OCI-LY1 (cell line): ENCODE data around the gene EXOC6B.

Experiments used
- H2AFZ ChIP-seq: fragments of 200-600 bp; sonication (generic), shearing (Covaris generic); 2 replicates; pipeline ENCODE4 v1.6.0; 2014; ENCODE audit warnings: antibody characterized with exemption, mild to moderate bottlenecking, low read length
- H3F3A ChIP-seq: fragments of 200-600 bp; sonication (generic), shearing (Covaris generic); 2 replicates; pipeline ENCODE4 v1.6.0; 2014; ENCODE audit warnings: mild to moderate bottlenecking, antibody characterized with exemption, low read length, moderate library complexity; ENCODE audit not compliant: insufficient read depth
- H3K27ac ChIP-seq: fragments of 200-600 bp; sonication (generic); 2 replicates; pipeline ENCODE4 v1.5.1; 2014; ENCODE audit warnings: low read length, mixed run types, mild to moderate bottlenecking, low read depth; ENCODE audit not compliant: poor library complexity, severe bottlenecking
- H3K27me3 ChIP-seq: fragments of 200-600 bp; sonication (generic); 2 replicates; pipeline ENCODE4 v1.6.0; 2014; ENCODE audit warnings: antibody characterized with exemption, mild to moderate bottlenecking, low read length, moderate library complexity; ENCODE audit not compliant: insufficient read depth
- H3K36me3 ChIP-seq: fragments of 200-600 bp; sonication (generic); 2 replicates; pipeline ENCODE4 v1.6.1; 2014; ENCODE audit warnings: mild to moderate bottlenecking, antibody characterized with exemption, low read length, moderate library complexity, mixed read lengths; ENCODE audit not compliant: insufficient read depth
- H3K4me1 ChIP-seq: fragments of 200-600 bp; sonication (generic); 2 replicates; pipeline ENCODE4 v1.5.1; 2014; ENCODE audit warnings: mild to moderate bottlenecking, low read length, moderate library complexity; ENCODE audit not compliant: insufficient read depth, severe bottlenecking
- H3K4me2 ChIP-seq: fragments of 200-600 bp; sonication (generic), shearing (Covaris generic); 2 replicates; pipeline ENCODE4 v1.6.1; 2014; ENCODE audit warnings: low read length
- H3K4me3 ChIP-seq: fragments of 200-600 bp; sonication (generic); 2 replicates; pipeline ENCODE4 v1.5.1; 2014; ENCODE audit warnings: low read length, low read depth, mild to moderate bottlenecking, mixed read lengths; ENCODE audit not compliant: poor library complexity, severe bottlenecking
- H3K79me2 ChIP-seq: fragments of 200-600 bp; shearing (Covaris generic); 2 replicates; pipeline ENCODE4 v1.6.1; 2016; ENCODE audit warnings: mixed run types, low read length, mixed read lengths; ENCODE audit not compliant: insufficient read depth
- H3K9ac ChIP-seq: fragments of 200-600 bp; sonication (generic), shearing (Covaris generic); 2 replicates; pipeline ENCODE4 v1.6.1; 2014; ENCODE audit warnings: mild to moderate bottlenecking, low read length, mixed read lengths
- H3K9me2 ChIP-seq: fragments of 200-600 bp; sonication (generic), shearing (Covaris generic); 2 replicates; pipeline ENCODE4 v1.6.1; 2014; ENCODE audit warnings: low read depth, mild to moderate bottlenecking, low read length, mixed read lengths
- H3K9me3 ChIP-seq: fragments of 200-600 bp; shearing (Covaris generic); 2 replicates; pipeline ENCODE4 v1.6.1; 2014; ENCODE audit warnings: low read length, mixed read lengths
- H4K20me1 ChIP-seq: fragments of 200-600 bp; sonication (generic), shearing (Covaris generic); 2 replicates; pipeline ENCODE4 v1.6.0; 2016; ENCODE audit warnings: mild to moderate bottlenecking, low read length; ENCODE audit not compliant: insufficient read depth
- EZH2 ChIP-seq: fragments of 200-600 bp; sonication (generic), shearing (Covaris generic); IDR thresholded peaks from 2 replicates; pipeline ENCODE4 v1.8.0; 2017; ENCODE audit warnings: borderline replicate concordance, mixed run types, mild to moderate bottlenecking, antibody characterized with exemption, low read length, moderate library complexity, mixed read lengths
- TF ChIP-seq, protein P1 (sequence below): fragments of 200-600 bp; sonication (generic), shearing (Covaris generic); IDR thresholded peaks from 2 replicates; pipeline ENCODE4 v1.5.1; 2017; ENCODE audit warnings: mild to moderate bottlenecking, antibody characterized with exemption, low read length, moderate library complexity, mixed read lengths

EXOC6B gene

DNA sequence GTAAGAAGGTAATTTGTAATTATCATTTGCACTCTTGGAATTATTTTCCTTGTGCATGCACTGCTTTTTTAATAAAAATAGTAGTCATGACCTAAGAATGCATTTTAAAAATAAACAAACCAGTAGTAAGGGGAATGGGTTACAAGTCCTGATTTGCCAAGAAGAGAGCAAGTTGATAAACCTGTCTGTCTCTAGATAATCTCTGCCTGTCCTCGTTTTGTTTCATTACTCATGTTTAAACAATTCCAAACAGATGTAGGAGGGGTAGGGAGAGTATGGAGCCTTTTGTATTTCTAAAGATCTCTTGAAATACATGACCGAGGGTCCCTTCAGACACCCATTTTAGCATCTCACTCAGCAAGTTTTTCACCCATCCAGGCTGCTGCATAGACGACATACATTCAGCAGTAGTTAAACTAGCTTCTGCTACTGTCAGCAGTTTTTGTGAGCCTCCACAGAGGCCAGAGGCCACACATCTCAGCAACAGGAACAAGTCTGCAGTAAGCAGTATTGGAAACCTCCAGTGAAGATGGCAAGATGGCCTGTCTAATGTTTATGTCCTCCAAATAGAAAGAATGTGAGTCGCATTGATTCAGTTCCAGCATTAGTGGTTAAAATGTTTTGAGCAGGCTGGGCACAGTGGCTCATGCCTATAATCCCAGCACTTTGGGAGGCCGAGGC lies 2.3 kb upstream of the EXOC6B start:
- Histone ChIP-seq H3K9me3 (no peaks in the 10 kb centered on the region), H2AFZ (no peak overlapping the region), H3K9ac (no peak overlapping the region), H3K4me1 (no peaks in the 10 kb centered on the region), H3K4me3 (no peak overlapping the region), H3F3A (no peaks in the 10 kb centered on the region), H3K79me2 (no peaks in the 10 kb centered on the region), H4K20me1 (no peaks in the 10 kb centered on the region), H3K36me3 (no peaks in the 10 kb centered on the region), H3K27me3 (no peaks in the 10 kb centered on the region), H3K27ac (no peak overlapping the region), H3K9me2 (no peaks in the 10 kb centered on the region), H3K4me2 (no peak overlapping the region)
- no peak for TF ChIP-seq EZH2
- TF ChIP-seq, protein P1, sequence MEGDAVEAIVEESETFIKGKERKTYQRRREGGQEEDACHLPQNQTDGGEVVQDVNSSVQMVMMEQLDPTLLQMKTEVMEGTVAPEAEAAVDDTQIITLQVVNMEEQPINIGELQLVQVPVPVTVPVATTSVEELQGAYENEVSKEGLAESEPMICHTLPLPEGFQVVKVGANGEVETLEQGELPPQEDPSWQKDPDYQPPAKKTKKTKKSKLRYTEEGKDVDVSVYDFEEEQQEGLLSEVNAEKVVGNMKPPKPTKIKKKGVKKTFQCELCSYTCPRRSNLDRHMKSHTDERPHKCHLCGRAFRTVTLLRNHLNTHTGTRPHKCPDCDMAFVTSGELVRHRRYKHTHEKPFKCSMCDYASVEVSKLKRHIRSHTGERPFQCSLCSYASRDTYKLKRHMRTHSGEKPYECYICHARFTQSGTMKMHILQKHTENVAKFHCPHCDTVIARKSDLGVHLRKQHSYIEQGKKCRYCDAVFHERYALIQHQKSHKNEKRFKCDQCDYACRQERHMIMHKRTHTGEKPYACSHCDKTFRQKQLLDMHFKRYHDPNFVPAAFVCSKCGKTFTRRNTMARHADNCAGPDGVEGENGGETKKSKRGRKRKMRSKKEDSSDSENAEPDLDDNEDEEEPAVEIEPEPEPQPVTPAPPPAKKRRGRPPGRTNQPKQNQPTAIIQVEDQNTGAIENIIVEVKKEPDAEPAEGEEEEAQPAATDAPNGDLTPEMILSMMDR = no peak

DNA sequence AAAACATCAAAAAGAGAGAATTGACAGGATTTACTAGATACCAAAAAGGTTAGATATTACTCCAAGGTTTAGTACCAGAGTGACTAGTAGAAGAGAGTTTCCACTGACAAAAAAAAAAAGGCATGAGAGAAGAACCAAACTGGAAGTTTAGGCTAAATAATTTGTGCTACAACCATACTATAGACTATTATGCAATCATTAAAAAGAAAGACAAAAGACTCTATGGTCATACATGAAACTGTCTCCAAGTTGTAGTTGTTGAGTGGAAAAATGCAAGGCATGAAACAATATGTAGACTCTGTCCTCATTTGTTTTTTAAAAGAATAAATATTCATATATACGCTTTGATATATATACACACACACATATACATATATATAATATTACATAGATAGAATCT lies 1.7 kb upstream of the EXOC6B start:
- Histone ChIP-seq H4K20me1 (no peaks in the 10 kb centered on the region), H2AFZ (no peak overlapping the region), H3K9ac (no peak overlapping the region), H3K4me2 (no peak overlapping the region), H3K36me3 (no peaks in the 10 kb centered on the region), H3K27ac (no peak overlapping the region), H3K27me3 (no peaks in the 10 kb centered on the region), H3K4me3 (no peak overlapping the region), H3K4me1 (no peaks in the 10 kb centered on the region), H3K9me2 (no peaks in the 10 kb centered on the region), H3F3A (no peaks in the 10 kb centered on the region), H3K9me3 (no peaks in the 10 kb centered on the region), H3K79me2 (no peaks in the 10 kb centered on the region)
- TF ChIP-seq, protein P1 = no peak
- no peak for TF ChIP-seq EZH2

DNA sequence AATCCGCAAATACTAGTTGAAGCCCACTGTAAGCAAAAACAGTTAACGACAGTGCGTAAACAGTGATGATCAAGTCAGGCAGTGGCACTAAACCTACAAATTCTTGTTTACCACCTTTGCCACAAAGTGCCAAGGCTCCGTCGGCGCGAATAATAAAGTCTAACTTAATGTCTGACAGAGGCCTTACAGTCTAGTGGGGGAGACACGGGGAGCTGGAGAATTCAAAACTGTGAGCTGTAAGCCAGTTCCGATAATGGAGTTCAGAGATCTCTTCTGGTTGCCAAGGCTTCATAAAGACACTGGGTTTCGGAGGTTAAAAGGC lies 284 bp upstream of the EXOC6B start:
- H3K27me3 ChIP-seq = no peaks in the 10 kb centered on the region
- H3K4me2 ChIP-seq = no peak overlapping the region
- H3K4me3 ChIP-seq = no peak overlapping the region
- H3K36me3 ChIP-seq = no peaks in the 10 kb centered on the region
- no peaks in the 10 kb centered on the region for H3K4me1 ChIP-seq
- H3K9me2 ChIP-seq = no peaks in the 10 kb centered on the region
- H3K27ac ChIP-seq = no peak overlapping the region
- no peak overlapping the region for H3K9ac ChIP-seq
- H3K9me3 ChIP-seq = no peaks in the 10 kb centered on the region
- no peaks in the 10 kb centered on the region for H3F3A ChIP-seq
- no peak overlapping the region for H2AFZ ChIP-seq
- TF ChIP-seq, protein P1 = no peak
- TF ChIP-seq EZH2 = no peak
- H3K79me2 ChIP-seq = no peaks in the 10 kb centered on the region
- H4K20me1 ChIP-seq = no peaks in the 10 kb centered on the region
